ENCODE results near the gene FAM89B. TPM values are rescaled to one million over a fixed set of nuclear protein-coding genes. Genes with fewer than 3 reads are reported as not detected.
A peak's percentile ranks its signal among the peaks of the same experiment; 100 is the strongest.

FAM89B gene
- polyA plus RNA-seq, 1 donor from 2014 or later: 75.1 TPM

GRCh38 chr11:65524014-65524740, 48.2 kb upstream of the FAM89B start:
- H4K20me1 ChIP-seq (ENCODE audit: insufficient read depth): no peaks in the 10 kb centered on the region
- H3K4me2 ChIP-seq (ENCODE audit: low read length): peak overlapping the region; percentile 14
- no peaks in the 10 kb centered on the region for H3K9me3 ChIP-seq (ENCODE audit: low read length)
- H3K9ac ChIP-seq (ENCODE audit: low read length): peak overlapping the region; percentile 49
- peak overlapping the region; percentile 27 for H2AFZ ChIP-seq (ENCODE audit: low read depth, low read length)
- no peak overlapping the region for H3K27ac ChIP-seq (ENCODE audit: low read length)
- H3K27me3 ChIP-seq (ENCODE audit: insufficient read depth, low read depth, low read length): no peaks in the 10 kb centered on the region
- no peaks in the 10 kb centered on the region for H3K9me2 ChIP-seq (ENCODE audit: insufficient read depth, low read length)
- no peaks in the 10 kb centered on the region for H3F3A ChIP-seq (ENCODE audit: insufficient read depth, low read length, poor library complexity, severe bottlenecking)
- peak overlapping the region; percentile 60 for H3K4me3 ChIP-seq (ENCODE audit: low read length)
- peaks cover 10% of the 10 kb centered on the region for H3K79me2 ChIP-seq (replicated peaks; ENCODE audit: insufficient read depth, low read length)
- H3K36me3 ChIP-seq (ENCODE audit: insufficient read depth, low read length): peaks cover 7% of the 10 kb centered on the region
- no peak for TF ChIP-seq TAF1 (IDR thresholded peaks at IDR 0.05; ENCODE audit: low read depth)
- TF ChIP-seq SMC3 (conservative IDR thresholded peaks at IDR 0.05; ENCODE audit: poor library complexity): no peak
- no peak for TF ChIP-seq MXI1 (conservative IDR thresholded peaks at IDR 0.05; ENCODE audit: poor library complexity, severe bottlenecking)

GRCh38 chr11:65524741-65525545, 47.4 kb upstream of the FAM89B start, which contains the start of gene SCYL1:
Gene SCYL1, plus strand, starts transcription at chr11:65525083. Its CDS starts 71 bp downstream, at chr11:65525154.
- H3K9me2 ChIP-seq (ENCODE audit: insufficient read depth, low read length): no peaks in the 10 kb centered on the region
- H3K4me2 ChIP-seq (ENCODE audit: low read length): peak within 1 kb of the TSS; percentile 81
- H3F3A ChIP-seq (ENCODE audit: insufficient read depth, low read length, poor library complexity, severe bottlenecking): no peaks in the 10 kb centered on the region
- TF ChIP-seq, protein P1, sequence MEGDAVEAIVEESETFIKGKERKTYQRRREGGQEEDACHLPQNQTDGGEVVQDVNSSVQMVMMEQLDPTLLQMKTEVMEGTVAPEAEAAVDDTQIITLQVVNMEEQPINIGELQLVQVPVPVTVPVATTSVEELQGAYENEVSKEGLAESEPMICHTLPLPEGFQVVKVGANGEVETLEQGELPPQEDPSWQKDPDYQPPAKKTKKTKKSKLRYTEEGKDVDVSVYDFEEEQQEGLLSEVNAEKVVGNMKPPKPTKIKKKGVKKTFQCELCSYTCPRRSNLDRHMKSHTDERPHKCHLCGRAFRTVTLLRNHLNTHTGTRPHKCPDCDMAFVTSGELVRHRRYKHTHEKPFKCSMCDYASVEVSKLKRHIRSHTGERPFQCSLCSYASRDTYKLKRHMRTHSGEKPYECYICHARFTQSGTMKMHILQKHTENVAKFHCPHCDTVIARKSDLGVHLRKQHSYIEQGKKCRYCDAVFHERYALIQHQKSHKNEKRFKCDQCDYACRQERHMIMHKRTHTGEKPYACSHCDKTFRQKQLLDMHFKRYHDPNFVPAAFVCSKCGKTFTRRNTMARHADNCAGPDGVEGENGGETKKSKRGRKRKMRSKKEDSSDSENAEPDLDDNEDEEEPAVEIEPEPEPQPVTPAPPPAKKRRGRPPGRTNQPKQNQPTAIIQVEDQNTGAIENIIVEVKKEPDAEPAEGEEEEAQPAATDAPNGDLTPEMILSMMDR (IDR thresholded peaks at IDR 0.05; ENCODE audit: poor library complexity, severe bottlenecking): no peak
- no peak for TF ChIP-seq RAD21 (conservative IDR thresholded peaks at IDR 0.05)
- TF ChIP-seq MXI1 (conservative IDR thresholded peaks at IDR 0.05; ENCODE audit: poor library complexity, severe bottlenecking): peak; percentile 65
- peak; percentile 70 for TF ChIP-seq POLR2AphosphoS5 (IDR thresholded peaks at IDR 0.05)
- no peak for TF ChIP-seq EZH2 (IDR thresholded peaks at IDR 0.05; ENCODE audit: borderline replicate concordance, insufficient read depth, low read length, poor library complexity, severe bottlenecking)
- no peak for TF ChIP-seq SMC3 (conservative IDR thresholded peaks at IDR 0.05; ENCODE audit: poor library complexity)
- TF ChIP-seq EP300 (conservative IDR thresholded peaks at IDR 0.05; ENCODE audit: poor library complexity, severe bottlenecking): no peak
- peak; percentile 35 for TF ChIP-seq TAF1 (IDR thresholded peaks at IDR 0.05; ENCODE audit: low read depth)
- TF ChIP-seq, protein P2, sequence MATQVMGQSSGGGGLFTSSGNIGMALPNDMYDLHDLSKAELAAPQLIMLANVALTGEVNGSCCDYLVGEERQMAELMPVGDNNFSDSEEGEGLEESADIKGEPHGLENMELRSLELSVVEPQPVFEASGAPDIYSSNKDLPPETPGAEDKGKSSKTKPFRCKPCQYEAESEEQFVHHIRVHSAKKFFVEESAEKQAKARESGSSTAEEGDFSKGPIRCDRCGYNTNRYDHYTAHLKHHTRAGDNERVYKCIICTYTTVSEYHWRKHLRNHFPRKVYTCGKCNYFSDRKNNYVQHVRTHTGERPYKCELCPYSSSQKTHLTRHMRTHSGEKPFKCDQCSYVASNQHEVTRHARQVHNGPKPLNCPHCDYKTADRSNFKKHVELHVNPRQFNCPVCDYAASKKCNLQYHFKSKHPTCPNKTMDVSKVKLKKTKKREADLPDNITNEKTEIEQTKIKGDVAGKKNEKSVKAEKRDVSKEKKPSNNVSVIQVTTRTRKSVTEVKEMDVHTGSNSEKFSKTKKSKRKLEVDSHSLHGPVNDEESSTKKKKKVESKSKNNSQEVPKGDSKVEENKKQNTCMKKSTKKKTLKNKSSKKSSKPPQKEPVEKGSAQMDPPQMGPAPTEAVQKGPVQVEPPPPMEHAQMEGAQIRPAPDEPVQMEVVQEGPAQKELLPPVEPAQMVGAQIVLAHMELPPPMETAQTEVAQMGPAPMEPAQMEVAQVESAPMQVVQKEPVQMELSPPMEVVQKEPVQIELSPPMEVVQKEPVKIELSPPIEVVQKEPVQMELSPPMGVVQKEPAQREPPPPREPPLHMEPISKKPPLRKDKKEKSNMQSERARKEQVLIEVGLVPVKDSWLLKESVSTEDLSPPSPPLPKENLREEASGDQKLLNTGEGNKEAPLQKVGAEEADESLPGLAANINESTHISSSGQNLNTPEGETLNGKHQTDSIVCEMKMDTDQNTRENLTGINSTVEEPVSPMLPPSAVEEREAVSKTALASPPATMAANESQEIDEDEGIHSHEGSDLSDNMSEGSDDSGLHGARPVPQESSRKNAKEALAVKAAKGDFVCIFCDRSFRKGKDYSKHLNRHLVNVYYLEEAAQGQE (IDR thresholded peaks at IDR 0.05; ENCODE audit: borderline replicate concordance): peak; percentile 22
- no peaks in the 10 kb centered on the region for H3K27me3 ChIP-seq (ENCODE audit: insufficient read depth, low read depth, low read length)
- peaks cover 10% of the 10 kb centered on the region for H3K79me2 ChIP-seq (replicated peaks; ENCODE audit: insufficient read depth, low read length)
- no peaks in the 10 kb centered on the region for H3K9me3 ChIP-seq (ENCODE audit: low read length)
- peak within 1 kb of the TSS; percentile 97 for H3K4me3 ChIP-seq (ENCODE audit: low read length)
- H3K36me3 ChIP-seq (ENCODE audit: insufficient read depth, low read length): peaks cover 7% of the 10 kb centered on the region
- peak within 1 kb of the TSS; percentile 54 for H2AFZ ChIP-seq (ENCODE audit: low read depth, low read length)
- peak within 1 kb of the TSS; percentile 86 for H3K9ac ChIP-seq (ENCODE audit: low read length)
- no peaks in the 10 kb centered on the region for H4K20me1 ChIP-seq (ENCODE audit: insufficient read depth)
- H3K27ac ChIP-seq (ENCODE audit: low read length): peak within 1 kb of the TSS; percentile 20

Data from neural cell (in vitro differentiated cells).